Panc1 (cell line): Measurements from ENCODE around the gene PTPRJ. TPM values are rescaled to one million over a fixed set of nuclear protein-coding genes. Genes with fewer than 3 reads are reported as not detected.
A peak's percentile ranks its signal among the peaks of the same experiment; 100 is the strongest.

Source experiments
- ATAC-seq: fragments of 200-7000 bp; cut with Tn5 transposase; 2 replicates; pipeline ENCODE4 v1.9.1; 2020; ENCODE audit warnings: mild to moderate bottlenecking, moderate library complexity
- BruUV-seq: library from RNA; stranded (reverse); fragments of 400-500 nt; replicated peaks from 2 replicates; lab custom pipeline; 2021; lab: Mats Ljungman, UMichigan
- CTCF ChIA-PET: fragments of 300-600 bp; sonication (Branson Sonifier 250); formaldehyde crosslinking; loops from one replicate; lab custom pipeline; 2022; ENCODE audit warnings: antibody characterized with exemption; lab: Charles Lee
- POLR2A ChIA-PET: fragments of 300-600 bp; sonication (Branson Sonifier 250); formaldehyde crosslinking; loops from one replicate; lab custom pipeline; 2022; ENCODE audit warnings: antibody characterized with exemption; lab: Charles Lee
- DNase-seq: peaks from one replicate; pipeline ENCODE4 v3.0.0-alpha.2; 2010; ENCODE audit warnings: low read depth, low spot score
- H3K27ac ChIP-seq: 2 replicates; pipeline ENCODE4 v1.5.1; 2011; ENCODE audit warnings: mild to moderate bottlenecking, low read length, inconsistent platforms
- H3K27me3 ChIP-seq: fragments of 200-500 bp; sonication (Bioruptor generic); 2 replicates; pipeline ENCODE4 v1.6.0; 2014; ENCODE audit warnings: low read length, inconsistent platforms; ENCODE audit not compliant: control insufficient read depth, insufficient read depth
- H3K36me3 ChIP-seq: fragments of 200-500 bp; sonication (Bioruptor generic); 2 replicates; pipeline ENCODE4 v1.5.1; 2014; ENCODE audit warnings: inconsistent platforms, mild to moderate bottlenecking, low read length, moderate library complexity; ENCODE audit not compliant: control insufficient read depth, insufficient read depth
- H3K4me1 ChIP-seq: 2 replicates; pipeline ENCODE4 v1.5.1; 2011; ENCODE audit warnings: inconsistent platforms, mild to moderate bottlenecking, low read length, moderate library complexity; ENCODE audit not compliant: control insufficient read depth, insufficient read depth
- H3K4me3 ChIP-seq, 2 experiments: 2 replicates each; pipeline ENCODE4 v1.5.1; 2011 to 2012; ENCODE audit warnings: low read depth in 2 of 2, low read length in 2 of 2, mild to moderate bottlenecking in 2 of 2, inconsistent platforms in 1 of 2, moderate library complexity in 1 of 2
- H3K9me3 ChIP-seq: fragments of 200-500 bp; sonication (Bioruptor generic); 2 replicates; pipeline ENCODE4 v1.5.1; 2014; ENCODE audit warnings: low read depth, mild to moderate bottlenecking, inconsistent platforms, low read length, moderate library complexity; ENCODE audit not compliant: control insufficient read depth, insufficient read depth
- CTCF ChIP-seq: fragments of 450-650 bp; IDR thresholded peaks from 2 replicates; pipeline ENCODE4 v1.5.1; 2017; ENCODE audit warnings: mild to moderate bottlenecking
- POLR2AphosphoS5 ChIP-seq: IDR thresholded peaks from 2 replicates; pipeline ENCODE4 v1.6.1; 2012; ENCODE audit warnings: mild to moderate bottlenecking, low read depth, low read length, moderate library complexity
- REST ChIP-seq, 2 experiments: IDR thresholded peaks; 2 replicates each; pipeline ENCODE4 v1.6.1; 2011 to 2012; ENCODE audit warnings: low read depth in 2 of 2, control low read depth in 1 of 2, low read length in 1 of 2, mild to moderate bottlenecking in 1 of 2, moderate library complexity in 1 of 2; ENCODE audit not compliant: insufficient read depth in 1 of 2
- SIN3A ChIP-seq: IDR thresholded peaks from 2 replicates; pipeline ENCODE4 v1.6.1; 2012; ENCODE audit warnings: low read depth, mild to moderate bottlenecking, low read length, moderate library complexity, borderline replicate concordance; ENCODE audit not compliant: insufficient read depth
- TCF7L2 ChIP-seq: IDR thresholded peaks from 2 replicates; pipeline ENCODE4 v1.6.1; 2011; ENCODE audit warnings: mild to moderate bottlenecking, low read depth, low read length, inconsistent platforms
- in situ Hi-C: cut with HindIII; loops from 2 replicates; pipeline ENCODE4 v1.10.0; 2016; ENCODE audit warnings: low sequenced_read_pairs, low pct_unique_long_range_greater_than_20kb
- intact Hi-C: fragments of 100-400 bp; cut with micrococcal nuclease; formaldehyde crosslinking; loops from one replicate; pipeline ENCODE4 v1.10.0; 2022; ENCODE audit not compliant: unreplicated experiment
- total RNA-seq: library from RNA; stranded (reverse); gene quantifications from one replicate; pipeline ENCODE4 v1.2.1, GENCODE V29; 2021; ENCODE audit not compliant: unreplicated experiment

Gene PTPRJ
- total RNA-seq, 1 experiment from 2014 or later = 73.6 TPM

GRCh38 chr11:48062649-48063048 lies 82.3 kb downstream of the PTPRJ start:
- CTCF ChIA-PET = no interaction called here
- ATAC-seq (no peak), DNase-seq (no peak)
- Histone ChIP-seq H3K9me3 (no peaks in the 10 kb centered on the region), H3K4me3 (no peak overlapping the region), H3K4me1 (peaks cover 27% of the 10 kb centered on the region), H3K27ac (peak overlapping the region; percentile 49; the same call in 1 of the 2 replicates), H3K36me3 (no peaks in the 10 kb centered on the region), H3K27me3 (no peaks in the 10 kb centered on the region)
- POLR2A ChIA-PET = no interaction called here
- in situ Hi-C loops = no loop called here
- intact Hi-C loops = no loop called here
- TF ChIP-seq CTCF = no peak
- TF ChIP-seq TCF7L2 = no peak
- TF ChIP-seq POLR2AphosphoS5 = no peak
- TF ChIP-seq REST (IDR thresholded peaks at IDR 0.05; ENCODE audit: insufficient read depth in 1 of 2, low read depth in 2 of 2, low read length in 1 of 2) = no peak
- TF ChIP-seq SIN3A = no peak
- BruUV-seq = TSS peak; percentile 58

GRCh38 chr11:48063424-48063978 lies 83.1 kb downstream of the PTPRJ start:
- H3K27ac ChIP-seq = peak overlapping the region; percentile 78
- no TSS peak for BruUV-seq
- no peaks in the 10 kb centered on the region for H3K36me3 ChIP-seq
- ATAC-seq (peak; percentile 28), DNase-seq (no peak)
- TF ChIP-seq POLR2AphosphoS5 = no peak
- no peak for TF ChIP-seq CTCF
- no peak for TF ChIP-seq SIN3A
- no peak for TF ChIP-seq REST (IDR thresholded peaks at IDR 0.05; ENCODE audit: insufficient read depth in 1 of 2, low read depth in 2 of 2, low read length in 1 of 2)
- no peak for TF ChIP-seq TCF7L2
- in situ Hi-C loops = no loop called here
- intact Hi-C loops = no loop called here
- ChIA-PET POLR2A (interaction anchor here (0.6 kb wide), 2 partner anchors 14 to 51 kb away, joined by 4 to 14 read pairs; no protein-coding TSS in a partner anchor), CTCF (interaction anchor here (1.2 kb wide), 1 partner anchor 9 kb away, joined by 4 read pairs; no protein-coding TSS in a partner anchor)
- no peaks in the 10 kb centered on the region for H3K9me3 ChIP-seq
- H3K4me3 ChIP-seq = no peak overlapping the region
- H3K4me1 ChIP-seq = peaks cover 27% of the 10 kb centered on the region
- H3K27me3 ChIP-seq = no peaks in the 10 kb centered on the region
